Heart right ventricle (tissue), 16 donors: ENCODE measurements around the gene DMRT3. TPM values are rescaled to one million over a fixed set of nuclear protein-coding genes. Genes with fewer than 3 reads are reported as not detected.

ENCODE experiments used
- ATAC-seq, 8 donors: fragments of 200-7000 bp; cut with Tn5 transposase; one replicate each; pipeline ENCODE4 v1.9.1; 2020; ENCODE audit warnings: mild to moderate bottlenecking in 8 of 8, moderate library complexity in 8 of 8, moderate number of reproducible peaks in 1 of 8
- DNase-seq, 2 donors: peaks; one replicate each; pipeline ENCODE4 v3.0.0-alpha.2; 2020
- H3K27ac ChIP-seq, 10 donors: fragments of 200-600 bp; sonication (generic) in 2 of 10; one replicate each; pipeline versions ENCODE4 v1.5.0 to v1.8.0; 2020 to 2022; ENCODE audit warnings: mild to moderate bottlenecking in 3 of 10
- H3K27me3 ChIP-seq, 7 donors: fragments of 200-600 bp; one replicate each; pipeline ENCODE4 v1.8.0; 2021 to 2022; ENCODE audit warnings: mild to moderate bottlenecking in 2 of 7
- H3K36me3 ChIP-seq, 9 donors: fragments of 200-600 bp; sonication (generic) in 1 of 9; one replicate each; pipeline versions ENCODE4 v1.5.0 to v1.8.0; 2020 to 2022; ENCODE audit warnings: mild to moderate bottlenecking in 2 of 9
- H3K4me1 ChIP-seq, 9 donors: fragments of 200-600 bp; sonication (generic) in 1 of 9; one replicate each; pipeline versions ENCODE4 v1.5.0 to v1.8.0; 2020 to 2022; ENCODE audit warnings: mild to moderate bottlenecking in 4 of 9
- H3K4me3 ChIP-seq, 10 donors: fragments of 200-600 bp; sonication (generic) in 2 of 10; one replicate each; pipeline versions ENCODE4 v1.5.0 to v1.8.0; 2020 to 2022; ENCODE audit warnings: mild to moderate bottlenecking in 7 of 10, moderate library complexity in 2 of 10
- H3K9me3 ChIP-seq, 11 donors: fragments of 200-600 bp in 10 of 11; sonication (generic) in 2 of 11; one replicate each; pipeline versions ENCODE4 v1.5.0 to v1.8.0; 2013 to 2022; ENCODE audit warnings: mild to moderate bottlenecking in 2 of 11, control low read depth in 1 of 11, moderate library complexity in 1 of 11
- WGBS, 2 donors: extraction: QIAGEN DNeasy Blood & Tissue Kit; methylation state at CpG; one replicate each; pipeline ENCODE4 v1.1.7; 2013; ENCODE audit warnings: inconsistent platforms in 1 of 2; 5-methylcytosine and 5-hydroxymethylcytosine counted together
- intact Hi-C, 10 donors: fragments of 100-400 bp; cut with DNase I; formaldehyde crosslinking; loops; one replicate each; pipeline versions ENCODE4 v1.11.1 to v1.14.2; 2022
- polyA plus RNA-seq, 2 donors: library from polyadenylated mRNA; stranded (reverse); fragments of 200-250 nt; gene quantifications; one replicate each; pipeline ENCODE4 v1.2.3, GENCODE V29; 2013
- total RNA-seq, 10 donors: library from RNA; stranded (reverse); fragmentation: NEBNext Ultra II Directional in 3 of 10; extraction: Animal tissue kit (Norgen Biotek cat#: 25700) in 3 of 10; gene quantifications; one replicate each; pipeline versions ENCODE4 v1.2.1 to v1.2.4, GENCODE V29; 2021 to 2023
- TF ChIP-seq, protein P1 (sequence below), 9 donors: fragments of 200-600 bp; sonication (generic) in 2 of 9; IDR thresholded peaks; one replicate each; pipeline versions ENCODE4 v1.5.0 to v1.8.0; 2021 to 2022; ENCODE audit warnings: antibody characterized with exemption in 9 of 9, mild to moderate bottlenecking in 5 of 9, moderate library complexity in 1 of 9
- donor health status: Arrhythmogenic right ventricular cardiomyopathy.
- donor health status: ischemic (EF 13 %, LVEDD 7.1; RV severe dilation, severe dysfunction).
- donor health status: healthy with polysubstance abuse.
- donor health status: DM: no; HTN: yes; CAD: no.
- donor health status: DM: no; HTN: no; CAD: no.
- donor health status: ischemic (EF 25% LVEDD 6.9; RV normal size, moderate dysfunction).
- donor health status: ischemic (EF 25% LVEDD 5.7; RV mildly dilated, moderate dysfunction).
- donor health status: healthy.
- donor health status: DM: yes; HTN: yes; CAD: no.
- donor health status: Ischemic cardiomyopathy.
- donor health status: ischemic (EF 35%, LVEDD 5.7; RV mildly dilated, moderate dysfunction).
- donor health status: nonischemic (EF 11% LVEDD 7.7; RV severe dilation, severe dysfunction).
- donor health status: DM: yes; HTN: yes; CAD: no.
- donor health status: PGD.
- donor health status: ischemic (EF 29% LVEDD 5.4; RV normal size, mild dysfunction).
- donor health status: nonischemic (EF 23%, LVEDD 6.1; RV moderate dilation, normal function).

DMRT3 gene
- total and polyA plus RNA-seq, 12 donors = not detected

DNA sequence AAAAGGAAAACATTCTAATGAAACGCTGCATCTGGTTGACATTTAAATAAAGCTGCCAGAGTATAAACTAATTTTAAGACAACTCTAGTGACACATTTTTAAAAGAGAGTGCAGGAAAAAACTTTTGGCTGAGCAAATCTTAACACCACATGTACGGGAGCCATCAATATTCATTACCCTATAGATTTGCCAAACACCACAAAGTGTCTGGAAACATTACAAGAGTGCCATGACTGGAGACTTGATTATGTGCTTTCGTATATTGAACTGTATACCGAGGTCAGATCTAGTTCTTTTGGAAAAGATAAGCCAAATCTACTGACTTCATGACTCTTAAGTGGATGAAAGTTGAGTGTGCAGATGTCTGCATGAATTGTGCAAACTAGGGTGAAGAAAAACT lies 63.1 kb downstream of the DMRT3 start:
- H3K27ac ChIP-seq = no peak overlapping the region
- no peak for ATAC-seq
- no peaks in the 10 kb centered on the region for H3K36me3 ChIP-seq
- H3K4me3 ChIP-seq = no peak overlapping the region
- no peaks in the 10 kb centered on the region for H3K9me3 ChIP-seq
- WGBS, 2 donors = 61 to 69% methylated on average over 4 of the region's 4 CpGs
- DNase-seq = no peak
- intact Hi-C loops = loop anchor here in 1 of 10 donors (5.0 kb wide), 1 partner anchor 97 kb away; no protein-coding TSS in a partner anchor
- peaks cover 0 to 9% (median 4%) of the 10 kb centered on the region in 9 donors for H3K4me1 ChIP-seq
- peaks cover 19 to 95% (median 91%) of the 10 kb centered on the region in 7 donors for H3K27me3 ChIP-seq
- TF ChIP-seq, protein P1, sequence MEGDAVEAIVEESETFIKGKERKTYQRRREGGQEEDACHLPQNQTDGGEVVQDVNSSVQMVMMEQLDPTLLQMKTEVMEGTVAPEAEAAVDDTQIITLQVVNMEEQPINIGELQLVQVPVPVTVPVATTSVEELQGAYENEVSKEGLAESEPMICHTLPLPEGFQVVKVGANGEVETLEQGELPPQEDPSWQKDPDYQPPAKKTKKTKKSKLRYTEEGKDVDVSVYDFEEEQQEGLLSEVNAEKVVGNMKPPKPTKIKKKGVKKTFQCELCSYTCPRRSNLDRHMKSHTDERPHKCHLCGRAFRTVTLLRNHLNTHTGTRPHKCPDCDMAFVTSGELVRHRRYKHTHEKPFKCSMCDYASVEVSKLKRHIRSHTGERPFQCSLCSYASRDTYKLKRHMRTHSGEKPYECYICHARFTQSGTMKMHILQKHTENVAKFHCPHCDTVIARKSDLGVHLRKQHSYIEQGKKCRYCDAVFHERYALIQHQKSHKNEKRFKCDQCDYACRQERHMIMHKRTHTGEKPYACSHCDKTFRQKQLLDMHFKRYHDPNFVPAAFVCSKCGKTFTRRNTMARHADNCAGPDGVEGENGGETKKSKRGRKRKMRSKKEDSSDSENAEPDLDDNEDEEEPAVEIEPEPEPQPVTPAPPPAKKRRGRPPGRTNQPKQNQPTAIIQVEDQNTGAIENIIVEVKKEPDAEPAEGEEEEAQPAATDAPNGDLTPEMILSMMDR (IDR thresholded peaks at IDR 0.05) = no peak

Other genes with a start within 250 kb of the DMRT3 start
- not detected for gene DMRT1, start 135.0 kb upstream of the DMRT3 start, total RNA-seq
- gene DMRT1, start 135.0 kb upstream of the DMRT3 start, polyA plus RNA-seq = not detected
- under 1 TPM in 5 of 10 donors, not detected in 5; 0.20 to 0.30 (median 0.28) TPM for gene DMRT2, start 73.7 kb downstream of the DMRT3 start, total RNA-seq
- under 1 TPM; 0.03 to 0.22 TPM for gene DMRT2, start 73.7 kb downstream of the DMRT3 start, polyA plus RNA-seq